Measurements from ENCODE around the gene AFG3L2. TPM values are rescaled to one million over a fixed set of nuclear protein-coding genes. Genes with fewer than 3 reads are reported as not detected.
A peak's percentile ranks its signal among the peaks of the same experiment; 100 is the strongest.

The AFG3L2 gene
- total RNA-seq, 1 donor from 2014 or later, result 46.7 TPM

GRCh38 chr18:12318857-12319256 is 58.2 kb downstream of the AFG3L2 start:
- peaks cover 95% of the 10 kb centered on the region for H3K79me2 ChIP-seq (ENCODE audit: insufficient read depth, low read length)
- no peak for FAIRE-seq

GRCh38 chr18:12318334-12318697 is 58.7 kb downstream of the AFG3L2 start:
- Histone ChIP-seq H3K79me2 (ENCODE audit: insufficient read depth, low read length) (peaks cover 97% of the 10 kb centered on the region), H2AFZ (ENCODE audit: low read depth, low read length) (no peak overlapping the region), H4K20me1 (ENCODE audit: insufficient read depth, low read length) (peaks cover 93% of the 10 kb centered on the region), H3K9me3 (ENCODE audit: insufficient read depth, low read depth, low read length) (no peaks in the 10 kb centered on the region), H3K27ac (ENCODE audit: low read depth, low read length) (peak overlapping the region; percentile 57), H3K4me3 (ENCODE audit: insufficient read depth, low read depth, low read length) (no peak overlapping the region), H3K4me2 (ENCODE audit: low read length) (peak overlapping the region; percentile 31), H3K36me3 (ENCODE audit: insufficient read depth, low read length) (peaks cover 67% of the 10 kb centered on the region), H3K9ac (ENCODE audit: low read length) (peak overlapping the region; percentile 21), H3K27me3 (ENCODE audit: insufficient read depth, low read length) (no peaks in the 10 kb centered on the region), H3K4me1 (ENCODE audit: insufficient read depth, low read length) (peaks cover 14% of the 10 kb centered on the region)
- H3K4me1 Mint-ChIP-seq (ENCODE audit: low read depth, unreplicated experiment), result peaks cover 47% of the 10 kb centered on the region
- H3K4me3 Mint-ChIP-seq (ENCODE audit: unreplicated experiment), result no peak overlapping the region
- TF ChIP-seq EZH2 (IDR thresholded peaks at IDR 0.05; ENCODE audit: insufficient read depth, low read length) (no peak), CTCF (IDR thresholded peaks at IDR 0.05; ENCODE audit: insufficient read depth, low read depth, low read length) (no peak)
- no peak for DNase-seq (ENCODE audit: low read depth)
- H3K36me3 Mint-ChIP-seq (ENCODE audit: low read depth, unreplicated experiment), result peaks cover 21% of the 10 kb centered on the region
- no peak for FAIRE-seq
- peak overlapping the region; percentile 42 for H3K27ac Mint-ChIP-seq (ENCODE audit: unreplicated experiment)
- H3K27me3 Mint-ChIP-seq (ENCODE audit: low read depth, unreplicated experiment), result no peaks in the 10 kb centered on the region
- H3K9me3 Mint-ChIP-seq (ENCODE audit: unreplicated experiment), result no peaks in the 10 kb centered on the region

More at GRCh38 chr18:12318857-12319256, 58.2 kb downstream of the AFG3L2 start:
- Histone ChIP-seq H3K27me3 (ENCODE audit: insufficient read depth, low read length) (no peaks in the 10 kb centered on the region), H4K20me1 (ENCODE audit: insufficient read depth, low read length) (peaks cover 92% of the 10 kb centered on the region), H3K9me3 (ENCODE audit: insufficient read depth, low read depth, low read length) (no peaks in the 10 kb centered on the region), H3K4me1 (ENCODE audit: insufficient read depth, low read length) (peaks cover 8% of the 10 kb centered on the region), H3K36me3 (ENCODE audit: insufficient read depth, low read length) (peaks cover 61% of the 10 kb centered on the region), H3K4me3 (ENCODE audit: insufficient read depth, low read depth, low read length) (no peak overlapping the region), H3K4me2 (ENCODE audit: low read length) (no peak overlapping the region), H3K27ac (ENCODE audit: low read depth, low read length) (no peak overlapping the region), H3K9ac (ENCODE audit: low read length) (no peak overlapping the region), H2AFZ (ENCODE audit: low read depth, low read length) (no peak overlapping the region)
- TF ChIP-seq CTCF (IDR thresholded peaks at IDR 0.05; ENCODE audit: insufficient read depth, low read depth, low read length), result no peak
- no peak for TF ChIP-seq EZH2 (IDR thresholded peaks at IDR 0.05; ENCODE audit: insufficient read depth, low read length)
- peaks cover 16% of the 10 kb centered on the region for H3K36me3 Mint-ChIP-seq (ENCODE audit: low read depth, unreplicated experiment)
- no peaks in the 10 kb centered on the region for H3K27me3 Mint-ChIP-seq (ENCODE audit: low read depth, unreplicated experiment)
- peaks cover 42% of the 10 kb centered on the region for H3K4me1 Mint-ChIP-seq (ENCODE audit: low read depth, unreplicated experiment)
- peak overlapping the region; percentile 56 for H3K4me3 Mint-ChIP-seq (ENCODE audit: unreplicated experiment)
- no peaks in the 10 kb centered on the region for H3K9me3 Mint-ChIP-seq (ENCODE audit: unreplicated experiment)
- H3K27ac Mint-ChIP-seq (ENCODE audit: unreplicated experiment), result no peak overlapping the region
- no peak for DNase-seq (ENCODE audit: low read depth)

- H3K4me2 ChIP-seq (ENCODE audit: low read length), result peak overlapping the region; percentile 31
- FAIRE-seq (no peak), DNase-seq (ENCODE audit: low read depth) (peak; percentile 47)
- peaks cover 15% of the 10 kb centered on the region for H3K4me1 ChIP-seq (ENCODE audit: insufficient read depth, low read length)
- no peaks in the 10 kb centered on the region for H3K27me3 ChIP-seq (ENCODE audit: insufficient read depth, low read length)
- H4K20me1 ChIP-seq (ENCODE audit: insufficient read depth, low read length), result peaks cover 92% of the 10 kb centered on the region
- Mint-ChIP-seq H3K36me3 (ENCODE audit: low read depth, unreplicated experiment) (peaks cover 26% of the 10 kb centered on the region), H3K4me3 (ENCODE audit: unreplicated experiment) (no peak overlapping the region), H3K27ac (ENCODE audit: unreplicated experiment) (peak overlapping the region; percentile 42), H3K27me3 (ENCODE audit: low read depth, unreplicated experiment) (no peaks in the 10 kb centered on the region), H3K4me1 (ENCODE audit: low read depth, unreplicated experiment) (peaks cover 52% of the 10 kb centered on the region), H3K9me3 (ENCODE audit: unreplicated experiment) (no peaks in the 10 kb centered on the region)
- no peak overlapping the region for H3K4me3 ChIP-seq (ENCODE audit: insufficient read depth, low read depth, low read length)
- TF ChIP-seq EZH2 (IDR thresholded peaks at IDR 0.05; ENCODE audit: insufficient read depth, low read length) (no peak), CTCF (IDR thresholded peaks at IDR 0.05; ENCODE audit: insufficient read depth, low read depth, low read length) (no peak)
- no peaks in the 10 kb centered on the region for H3K9me3 ChIP-seq (ENCODE audit: insufficient read depth, low read depth, low read length)
- peak overlapping the region; percentile 21 for H3K9ac ChIP-seq (ENCODE audit: low read length)
- peak overlapping the region; percentile 57 for H3K27ac ChIP-seq (ENCODE audit: low read depth, low read length)
- peaks cover 97% of the 10 kb centered on the region for H3K79me2 ChIP-seq (ENCODE audit: insufficient read depth, low read length)
- H2AFZ ChIP-seq (ENCODE audit: low read depth, low read length), result no peak overlapping the region
- H3K36me3 ChIP-seq (ENCODE audit: insufficient read depth, low read length), result peaks cover 66% of the 10 kb centered on the region
These were observed 59.2 kb downstream of the AFG3L2 start for GRCh38 chr18:12317664-12318333.

Data from astrocyte (in vitro differentiated cells and primary cell).